Measurements from ENCODE around the gene DMD. TPM values are rescaled to one million over a fixed set of nuclear protein-coding genes. Genes with fewer than 3 reads are reported as not detected.

Gene DMD
- total RNA-seq, 1 experiment from 2014 or later, result 25.3 TPM

- intact Hi-C loops (cut with micrococcal nuclease; ENCODE audit: unreplicated experiment), result no loop called here
- ChIA-PET CTCF (no interaction called here), POLR2A (ENCODE audit: unreplicated experiment) (no interaction called here)
- no peaks in the 10 kb centered on the region for H4K20me1 ChIP-seq (ENCODE audit: insufficient read depth)
- no peak overlapping the region for H3K27ac ChIP-seq
- H3K36me3 ChIP-seq (ENCODE audit: low read depth), result no peaks in the 10 kb centered on the region
- H2AFZ ChIP-seq, result no peak overlapping the region
- TF ChIP-seq EZH2 (IDR thresholded peaks at IDR 0.05; ENCODE audit: low read depth) (no peak), CTCF (conservative IDR thresholded peaks at IDR 0.05) (no peak)
- H3F3A ChIP-seq (ENCODE audit: insufficient read depth, low read depth), result no peaks in the 10 kb centered on the region
- H3K27me3 ChIP-seq (ENCODE audit: insufficient read depth, low read depth), result no peaks in the 10 kb centered on the region
- no peaks in the 10 kb centered on the region for H3K4me1 ChIP-seq (replicated peaks; ENCODE audit: insufficient read depth)
- peak overlapping the region; percentile 34 for H3K4me2 ChIP-seq
- H3K9me2 ChIP-seq (ENCODE audit: insufficient read depth), result no peaks in the 10 kb centered on the region
- no peak for DNase-seq
- H3K9me3 ChIP-seq (ENCODE audit: insufficient read depth, low read depth), result no peaks in the 10 kb centered on the region
- no TSS peak for BruUV-seq (replicated peaks)
- H3K4me3 ChIP-seq, result no peak overlapping the region
- no peaks in the 10 kb centered on the region for H3K79me2 ChIP-seq (ENCODE audit: low read depth)
These were observed 763.0 kb downstream of the DMD start for GRCh38 chrX:32448320-32448719.

- no peak for DNase-seq
These were observed 763.7 kb downstream of the DMD start for GRCh38 chrX:32447640-32448039.

GRCh38 chrX:32443841-32444240 is 767.5 kb downstream of the DMD start:
- H3F3A ChIP-seq (ENCODE audit: insufficient read depth, low read depth), result no peaks in the 10 kb centered on the region
- DNase-seq, result no peak
- ChIA-PET POLR2A (ENCODE audit: unreplicated experiment) (no interaction called here), CTCF (no interaction called here)
- H3K27me3 ChIP-seq (ENCODE audit: insufficient read depth, low read depth), result no peaks in the 10 kb centered on the region
- TF ChIP-seq CTCF (conservative IDR thresholded peaks at IDR 0.05) (no peak), EZH2 (IDR thresholded peaks at IDR 0.05; ENCODE audit: low read depth) (no peak)
- no TSS peak for BruUV-seq (replicated peaks)
- H3K27ac ChIP-seq, result no peak overlapping the region
- intact Hi-C loops (cut with micrococcal nuclease; ENCODE audit: unreplicated experiment), result no loop called here
- no peak overlapping the region for H3K4me3 ChIP-seq
- no peaks in the 10 kb centered on the region for H3K79me2 ChIP-seq (ENCODE audit: low read depth)
- H2AFZ ChIP-seq, result no peak overlapping the region
- H3K9me3 ChIP-seq (ENCODE audit: insufficient read depth, low read depth), result no peaks in the 10 kb centered on the region
- no peaks in the 10 kb centered on the region for H4K20me1 ChIP-seq (ENCODE audit: insufficient read depth)
- no peaks in the 10 kb centered on the region for H3K9me2 ChIP-seq (ENCODE audit: insufficient read depth)
- H3K4me1 ChIP-seq (replicated peaks; ENCODE audit: insufficient read depth), result no peaks in the 10 kb centered on the region
- H3K4me2 ChIP-seq, result no peak overlapping the region
- no peaks in the 10 kb centered on the region for H3K36me3 ChIP-seq (ENCODE audit: low read depth)

More at GRCh38 chrX:32447640-32448039, 763.7 kb downstream of the DMD start:
- Histone ChIP-seq H3K9me3 (ENCODE audit: insufficient read depth, low read depth) (no peaks in the 10 kb centered on the region), H3K79me2 (ENCODE audit: low read depth) (no peaks in the 10 kb centered on the region), H3K27ac (no peak overlapping the region), H3K27me3 (ENCODE audit: insufficient read depth, low read depth) (no peaks in the 10 kb centered on the region), H2AFZ (no peak overlapping the region), H3K9me2 (ENCODE audit: insufficient read depth) (no peaks in the 10 kb centered on the region), H4K20me1 (ENCODE audit: insufficient read depth) (no peaks in the 10 kb centered on the region), H3K4me3 (no peak overlapping the region), H3K36me3 (ENCODE audit: low read depth) (no peaks in the 10 kb centered on the region), H3F3A (ENCODE audit: insufficient read depth, low read depth) (no peaks in the 10 kb centered on the region), H3K4me1 (replicated peaks; ENCODE audit: insufficient read depth) (no peaks in the 10 kb centered on the region), H3K4me2 (no peak overlapping the region)
- ChIA-PET CTCF (no interaction called here), POLR2A (ENCODE audit: unreplicated experiment) (no interaction called here)
- intact Hi-C loops (cut with micrococcal nuclease; ENCODE audit: unreplicated experiment), result no loop called here
- TF ChIP-seq EZH2 (IDR thresholded peaks at IDR 0.05; ENCODE audit: low read depth) (no peak), CTCF (conservative IDR thresholded peaks at IDR 0.05) (no peak)
- BruUV-seq (replicated peaks), result no TSS peak
